CD4-positive, CD25-positive, alpha-beta regulatory T cell (primary cell): ENCODE results near the gene SSBP3. TPM values are rescaled to one million over a fixed set of nuclear protein-coding genes. Genes with fewer than 3 reads are reported as not detected.

ENCODE experiments used
- ATAC-seq, 2 donors: fragments of 150-1000 bp; cut with Tn5 transposase; one replicate each; pipeline ENCODE4 v1.10.0; 2021; ENCODE audit warnings: low read depth in 2 of 2, moderate number of reproducible peaks in 2 of 2, moderate library complexity in 1 of 2
- DNase-seq, 3 donors: peaks; one replicate each; pipeline versions ENCODE4 v3.0.0 to v3.0.0-alpha.2; 2012 to 2022; ENCODE audit warnings: mixed read lengths in 1 of 3
- H3K27ac ChIP-seq: one replicate; pipeline ENCODE4 v1.7.0; 2013; ENCODE audit warnings: mild to moderate bottlenecking, low read length; ENCODE audit not compliant: insufficient read depth, poor library complexity, severe bottlenecking
- H3K27me3 ChIP-seq: one replicate; pipeline ENCODE4 v1.7.0; 2013; ENCODE audit warnings: low read length; ENCODE audit not compliant: control insufficient read depth, insufficient read depth
- H3K36me3 ChIP-seq: one replicate; pipeline ENCODE4 v1.7.0; 2013; ENCODE audit warnings: mild to moderate bottlenecking, low read length, moderate library complexity; ENCODE audit not compliant: control insufficient read depth, insufficient read depth
- H3K4me1 ChIP-seq: 2 replicates; pipeline ENCODE4 v1.7.0; 2013; ENCODE audit warnings: mild to moderate bottlenecking, low read length; ENCODE audit not compliant: insufficient read depth, control insufficient read depth, poor library complexity, severe bottlenecking
- H3K4me3 ChIP-seq: one replicate; pipeline ENCODE4 v1.7.0; 2013; ENCODE audit warnings: low read depth, mild to moderate bottlenecking, low read length, moderate library complexity
- H3K9me3 ChIP-seq, 2 experiments: 1 replicate in 1 of 2; 2 replicates in 1 of 2; pipeline ENCODE4 v1.7.0; 2013; ENCODE audit warnings: low read length in 2 of 2, mild to moderate bottlenecking in 1 of 2, moderate library complexity in 1 of 2; ENCODE audit not compliant: control insufficient read depth in 2 of 2
- H3K27ac Mint-ChIP-seq, 3 donors: one replicate each; pipeline ENCODE4 v1.8.0; 2020 to 2022; ENCODE audit warnings: mild to moderate bottlenecking in 3 of 3, mixed read lengths in 3 of 3, moderate library complexity in 2 of 3
- H3K27me3 Mint-ChIP-seq: one replicate; pipeline ENCODE4 v1.8.0; 2022; ENCODE audit warnings: mild to moderate bottlenecking, mixed read lengths
- H3K36me3 Mint-ChIP-seq: one replicate; pipeline ENCODE4 v1.8.0; 2020; ENCODE audit warnings: mixed read lengths
- H3K4me1 Mint-ChIP-seq, 4 donors: one replicate each; pipeline ENCODE4 v1.8.0; 2020 to 2022; ENCODE audit warnings: mixed read lengths in 4 of 4, mild to moderate bottlenecking in 1 of 4
- H3K4me3 Mint-ChIP-seq, 4 donors: one replicate each; pipeline ENCODE4 v1.8.0; 2020 to 2022; ENCODE audit warnings: mild to moderate bottlenecking in 4 of 4, mixed read lengths in 4 of 4, moderate library complexity in 3 of 4
- H3K9me3 Mint-ChIP-seq, 7 donors: one replicate each; pipeline ENCODE4 v1.8.0; 2020 to 2022; ENCODE audit warnings: mixed read lengths in 7 of 7, mild to moderate bottlenecking in 3 of 7, moderate library complexity in 2 of 7
- polyA plus RNA-seq, 4 donors: library from polyadenylated mRNA; unstranded; fragments of 300-500 nt; fragmentation: Illumina TruSeq; gene quantifications; one replicate each; pipeline ENCODE4 v1.2.3, GENCODE V29; 2021
- total RNA-seq: library from RNA; stranded (reverse); gene quantifications from one replicate; pipeline ENCODE4 v1.2.3, GENCODE V29; 2022

The SSBP3 gene
- total and polyA plus RNA-seq, 5 donors from 2014 or later: 5.4 to 30.6 (median 7.2) TPM

- Histone ChIP-seq H3K9me3 (no peaks in the 10 kb centered on the region), H3K27ac (no peak overlapping the region), H3K36me3 (no peaks in the 10 kb centered on the region), H3K4me3 (no peak overlapping the region), H3K27me3 (no peaks in the 10 kb centered on the region), H3K4me1 (peaks cover 37% of the 10 kb centered on the region)
- ATAC-seq: no peak
- peak in 1 of 3 donors; percentile 43 for DNase-seq
- Mint-ChIP-seq H3K27me3 (no peaks in the 10 kb centered on the region), H3K4me3 (no peak overlapping the region), H3K27ac (peak overlapping the region in 2 of 3 donors; percentile 23 to 52), H3K9me3 (no peaks in the 10 kb centered on the region), H3K36me3 (peaks cover 8% of the 10 kb centered on the region), H3K4me1 (peaks cover 9 to 87% (median 37%) of the 10 kb centered on the region in 4 donors)
These were observed 115.5 kb downstream of the SSBP3 start for GRCh38 chr1:54290506-54291184.

- Histone ChIP-seq H3K4me1 (peaks cover 40% of the 10 kb centered on the region), H3K4me3 (no peak overlapping the region), H3K27me3 (no peaks in the 10 kb centered on the region), H3K36me3 (no peaks in the 10 kb centered on the region), H3K27ac (no peak overlapping the region), H3K9me3 (no peaks in the 10 kb centered on the region)
- no peak for ATAC-seq
- peaks cover 17 to 88% (median 37%) of the 10 kb centered on the region in 4 donors for H3K4me1 Mint-ChIP-seq
- peaks cover 8% of the 10 kb centered on the region for H3K36me3 Mint-ChIP-seq
- peak overlapping the region in 2 of 3 donors; percentile 52 to 65 for H3K27ac Mint-ChIP-seq
- no peak for DNase-seq
- H3K27me3 Mint-ChIP-seq: no peaks in the 10 kb centered on the region
- H3K9me3 Mint-ChIP-seq: no peaks in the 10 kb centered on the region
- H3K4me3 Mint-ChIP-seq: peak overlapping the region in 2 of 4 donors; percentile 26 to 69
These were observed 116.4 kb downstream of the SSBP3 start for GRCh38 chr1:54289712-54290233.

GRCh38 chr1:54287801-54288211, 118.4 kb downstream of the SSBP3 start:
- H3K4me3 Mint-ChIP-seq: peak overlapping the region in 3 of 4 donors; percentile 53 to 72 (median 59)
- H3K36me3 Mint-ChIP-seq: peaks cover 8% of the 10 kb centered on the region
- peak overlapping the region in 2 of 3 donors; percentile 88 to 90 for H3K27ac Mint-ChIP-seq
- ATAC-seq (no peak), DNase-seq (no peak)
- Histone ChIP-seq H3K9me3 (no peaks in the 10 kb centered on the region), H3K27me3 (no peaks in the 10 kb centered on the region), H3K4me3 (no peak overlapping the region), H3K27ac (no peak overlapping the region), H3K4me1 (peaks cover 40% of the 10 kb centered on the region), H3K36me3 (no peaks in the 10 kb centered on the region)
- no peaks in the 10 kb centered on the region for H3K9me3 Mint-ChIP-seq
- H3K27me3 Mint-ChIP-seq: no peaks in the 10 kb centered on the region
- H3K4me1 Mint-ChIP-seq: peaks cover 20 to 93% (median 35%) of the 10 kb centered on the region in 4 donors

- Mint-ChIP-seq H3K9me3 (no peaks in the 10 kb centered on the region), H3K4me1 (peaks cover 20 to 90% (median 35%) of the 10 kb centered on the region in 4 donors), H3K27ac (peak overlapping the region; percentile 46 to 90 (median 88)), H3K27me3 (no peaks in the 10 kb centered on the region), H3K4me3 (peak overlapping the region; percentile 2 to 72 (median 64)), H3K36me3 (peaks cover 8% of the 10 kb centered on the region)
- ATAC-seq (peak; percentile 66 to 67), DNase-seq (peak in 2 of 3 donors; percentile 34 to 94)
- Histone ChIP-seq H3K4me1 (peaks cover 40% of the 10 kb centered on the region), H3K4me3 (no peak overlapping the region), H3K9me3 (no peaks in the 10 kb centered on the region), H3K27me3 (no peaks in the 10 kb centered on the region), H3K27ac (no peak overlapping the region), H3K36me3 (no peaks in the 10 kb centered on the region)
These were observed 119.0 kb downstream of the SSBP3 start for GRCh38 chr1:54287176-54287650.

- Mint-ChIP-seq H3K9me3 (no peaks in the 10 kb centered on the region), H3K36me3 (peaks cover 8% of the 10 kb centered on the region), H3K4me1 (peaks cover 20 to 79% (median 35%) of the 10 kb centered on the region in 4 donors), H3K27ac (peak overlapping the region; percentile 67 to 90 (median 90)), H3K27me3 (no peaks in the 10 kb centered on the region), H3K4me3 (peak overlapping the region in 2 of 4 donors; percentile 74 to 78)
- peak overlapping the region; percentile 47 for H3K27ac ChIP-seq
- no peaks in the 10 kb centered on the region for H3K36me3 ChIP-seq
- ATAC-seq (no peak), DNase-seq (no peak)
- H3K9me3 ChIP-seq: no peaks in the 10 kb centered on the region
- no peaks in the 10 kb centered on the region for H3K27me3 ChIP-seq
- H3K4me1 ChIP-seq: peaks cover 40% of the 10 kb centered on the region
- H3K4me3 ChIP-seq: no peak overlapping the region
These were observed 120.3 kb downstream of the SSBP3 start for GRCh38 chr1:54285815-54286345.

- H3K4me3 ChIP-seq: no peak overlapping the region
- H3K27ac ChIP-seq: peak overlapping the region; percentile 47
- no peaks in the 10 kb centered on the region for H3K9me3 ChIP-seq
- Mint-ChIP-seq H3K9me3 (no peaks in the 10 kb centered on the region), H3K27me3 (no peaks in the 10 kb centered on the region), H3K27ac (peak overlapping the region; percentile 26 to 90 (median 90)), H3K36me3 (peaks cover 17% of the 10 kb centered on the region), H3K4me3 (peak overlapping the region; percentile 23 to 78 (median 66)), H3K4me1 (peaks cover 20 to 77% (median 34%) of the 10 kb centered on the region in 4 donors)
- H3K36me3 ChIP-seq: no peaks in the 10 kb centered on the region
- H3K27me3 ChIP-seq: no peaks in the 10 kb centered on the region
- DNase-seq (peak in 2 of 3 donors; percentile 28 to 93), ATAC-seq (peak; percentile 49 to 54)
- H3K4me1 ChIP-seq: peaks cover 37% of the 10 kb centered on the region
These were observed 121.2 kb downstream of the SSBP3 start for GRCh38 chr1:54284781-54285529.

- no peak overlapping the region for H3K27ac ChIP-seq
- H3K4me3 ChIP-seq: no peak overlapping the region
- H3K9me3 Mint-ChIP-seq: no peaks in the 10 kb centered on the region
- peaks cover 18% of the 10 kb centered on the region for H3K36me3 Mint-ChIP-seq
- no peaks in the 10 kb centered on the region for H3K27me3 ChIP-seq
- no peaks in the 10 kb centered on the region for H3K36me3 ChIP-seq
- no peak overlapping the region for H3K4me3 Mint-ChIP-seq
- H3K27me3 Mint-ChIP-seq: no peaks in the 10 kb centered on the region
- H3K4me1 ChIP-seq: peaks cover 29% of the 10 kb centered on the region
- DNase-seq (no peak), ATAC-seq (no peak)
- peaks cover 16 to 74% (median 32%) of the 10 kb centered on the region in 4 donors for H3K4me1 Mint-ChIP-seq
- peak overlapping the region in 1 of 3 donors; percentile 47 for H3K27ac Mint-ChIP-seq
- no peaks in the 10 kb centered on the region for H3K9me3 ChIP-seq
These were observed 122.4 kb downstream of the SSBP3 start for GRCh38 chr1:54283635-54284385.
